Measurements from ENCODE around the gene DNAI1.

The DNAI1 gene

DNA sequence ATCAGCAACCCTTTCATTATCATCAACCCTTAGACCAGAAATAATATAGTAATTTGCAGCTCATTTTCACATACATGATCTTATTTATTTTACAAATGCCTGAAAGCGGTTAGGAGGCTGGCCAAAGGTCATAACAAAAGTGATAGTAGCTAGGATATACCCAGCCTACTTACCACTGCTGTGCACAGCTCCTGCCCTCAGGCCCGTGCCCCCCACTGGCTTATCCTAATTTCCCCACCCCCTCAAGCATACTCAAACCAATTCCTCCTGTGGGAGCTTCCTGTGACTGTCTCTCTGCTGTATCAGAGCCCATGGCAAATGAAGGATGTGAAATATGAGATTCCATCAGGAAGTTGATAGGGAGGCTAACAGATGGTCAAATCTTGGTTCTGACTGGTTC, 15.1 kb upstream of the DNAI1 start:
- TF ChIP-seq, protein P1, sequence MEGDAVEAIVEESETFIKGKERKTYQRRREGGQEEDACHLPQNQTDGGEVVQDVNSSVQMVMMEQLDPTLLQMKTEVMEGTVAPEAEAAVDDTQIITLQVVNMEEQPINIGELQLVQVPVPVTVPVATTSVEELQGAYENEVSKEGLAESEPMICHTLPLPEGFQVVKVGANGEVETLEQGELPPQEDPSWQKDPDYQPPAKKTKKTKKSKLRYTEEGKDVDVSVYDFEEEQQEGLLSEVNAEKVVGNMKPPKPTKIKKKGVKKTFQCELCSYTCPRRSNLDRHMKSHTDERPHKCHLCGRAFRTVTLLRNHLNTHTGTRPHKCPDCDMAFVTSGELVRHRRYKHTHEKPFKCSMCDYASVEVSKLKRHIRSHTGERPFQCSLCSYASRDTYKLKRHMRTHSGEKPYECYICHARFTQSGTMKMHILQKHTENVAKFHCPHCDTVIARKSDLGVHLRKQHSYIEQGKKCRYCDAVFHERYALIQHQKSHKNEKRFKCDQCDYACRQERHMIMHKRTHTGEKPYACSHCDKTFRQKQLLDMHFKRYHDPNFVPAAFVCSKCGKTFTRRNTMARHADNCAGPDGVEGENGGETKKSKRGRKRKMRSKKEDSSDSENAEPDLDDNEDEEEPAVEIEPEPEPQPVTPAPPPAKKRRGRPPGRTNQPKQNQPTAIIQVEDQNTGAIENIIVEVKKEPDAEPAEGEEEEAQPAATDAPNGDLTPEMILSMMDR (IDR thresholded peaks at IDR 0.05): no peak

DNA sequence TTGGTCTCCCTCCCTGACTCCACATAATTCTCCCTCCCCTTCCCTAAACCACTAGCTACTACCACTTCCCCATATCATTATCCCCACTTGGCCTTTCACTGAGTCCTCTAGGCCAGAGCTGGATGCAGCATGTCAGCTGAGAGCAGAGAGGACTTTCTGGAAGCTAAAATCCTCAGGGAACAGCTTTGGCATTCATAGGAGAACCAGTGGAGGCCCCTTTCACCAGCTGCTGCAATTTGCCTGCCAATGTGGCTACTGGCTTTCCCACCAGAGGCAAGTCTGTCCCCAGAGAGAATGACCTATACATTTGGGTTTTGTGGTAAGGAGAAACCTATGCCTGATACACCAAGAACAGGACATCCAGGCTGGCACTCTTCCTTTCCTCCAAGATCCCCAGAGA, 14.6 kb upstream of the DNAI1 start:
- TF ChIP-seq, protein P1 (IDR thresholded peaks at IDR 0.05): no peak

DNA sequence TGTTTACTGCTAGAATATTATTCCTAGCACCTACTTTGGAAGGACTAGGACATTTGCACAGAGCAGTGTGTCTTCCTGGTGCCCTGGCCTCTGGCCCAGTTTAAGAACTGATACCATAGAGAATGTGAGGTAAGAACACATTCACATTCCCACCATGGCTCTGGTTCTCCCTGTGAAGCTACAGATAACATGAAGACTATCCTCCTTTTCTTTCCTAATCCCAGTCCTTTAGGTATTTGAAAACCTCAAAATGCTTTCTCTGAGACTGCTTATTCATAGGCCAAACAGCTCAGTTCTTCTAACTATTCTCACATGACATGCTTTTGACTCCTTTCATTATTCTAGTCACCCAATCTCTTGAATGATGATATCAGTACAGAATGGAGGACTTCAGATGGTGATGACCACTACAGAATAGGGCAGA, 12.1 kb upstream of the DNAI1 start:
- TF ChIP-seq, protein P1 (IDR thresholded peaks at IDR 0.05): no peak

DNA sequence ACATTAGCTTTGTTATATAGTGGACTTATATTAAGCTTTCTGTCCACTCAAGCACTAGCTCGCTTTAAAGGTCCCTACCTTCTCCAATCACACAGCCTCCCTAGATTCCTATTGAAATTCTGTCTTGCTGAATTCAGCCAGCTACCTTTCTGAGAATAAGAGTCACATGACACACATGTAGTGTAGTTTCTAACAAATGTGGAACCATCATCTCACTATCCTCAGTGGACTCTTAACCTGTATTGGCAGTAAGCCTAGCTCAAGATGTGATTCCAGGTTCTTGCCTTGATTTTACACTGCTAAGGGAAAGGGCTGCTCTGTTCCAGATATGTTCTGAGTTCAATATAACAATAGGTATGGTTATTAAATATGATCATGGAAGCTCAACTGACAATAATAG, 11.7 kb upstream of the DNAI1 start:
- TF ChIP-seq, protein P1 (IDR thresholded peaks at IDR 0.05): no peak

DNA sequence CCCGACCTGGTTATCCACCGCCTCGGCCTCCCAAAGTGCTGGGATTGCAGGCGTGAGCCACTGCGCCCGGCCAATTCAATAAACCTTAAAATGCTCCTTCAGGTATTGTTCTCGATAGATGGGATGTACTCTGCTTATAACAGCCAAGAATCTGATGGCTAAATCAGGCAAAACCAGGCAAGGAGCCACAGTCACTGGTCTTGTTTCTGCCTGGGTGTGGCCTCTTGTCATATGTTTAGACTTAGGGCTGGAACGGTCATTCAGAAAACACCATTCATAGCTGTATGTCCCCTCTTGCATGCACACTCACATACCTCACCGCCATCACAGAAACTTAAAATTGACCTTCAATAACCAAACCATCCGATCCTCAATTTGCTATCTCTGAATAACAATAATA, 8.0 kb upstream of the DNAI1 start:
- TF ChIP-seq, protein P1 (IDR thresholded peaks at IDR 0.05): no peak

DNA sequence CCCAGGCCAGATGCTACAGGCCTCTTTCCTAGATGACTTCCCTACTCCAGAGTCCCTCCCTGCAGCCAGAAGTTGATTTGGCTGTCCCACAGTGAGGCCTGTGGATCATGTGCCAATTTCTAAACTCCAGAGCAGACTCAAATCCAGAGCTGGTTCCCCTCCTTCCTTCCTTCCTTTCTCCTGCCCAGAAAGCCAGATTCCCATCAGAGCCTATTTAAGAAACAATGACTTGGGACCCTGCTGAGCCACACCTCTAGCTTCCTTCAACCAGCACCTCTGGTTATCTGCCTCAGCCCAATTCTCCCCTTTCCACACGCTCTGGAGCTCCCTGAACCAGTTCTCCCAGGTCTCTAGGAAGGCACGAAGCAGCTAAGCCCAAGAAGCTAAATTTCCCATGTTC, 7.5 kb upstream of the DNAI1 start:
- TF ChIP-seq, protein P1 (IDR thresholded peaks at IDR 0.05): no peak

DNA sequence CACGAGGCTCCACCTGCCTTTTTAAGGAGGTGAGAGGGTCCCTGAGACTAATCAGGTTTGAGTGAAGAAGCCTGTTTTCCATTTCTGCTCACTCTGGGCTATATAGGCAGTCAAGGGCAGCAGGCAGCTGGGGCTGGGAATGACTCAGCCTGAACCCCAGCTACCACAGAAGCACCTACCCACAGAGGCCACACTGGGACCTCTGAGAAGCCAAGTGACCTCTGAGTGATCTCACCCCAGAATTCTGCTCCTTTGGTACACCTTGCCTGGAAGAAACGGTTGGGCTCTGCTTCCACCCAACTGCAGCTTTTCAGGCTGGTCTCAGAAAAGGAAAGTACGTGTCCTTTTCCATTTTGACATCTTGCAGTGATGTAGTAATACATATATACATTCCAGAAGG, 7.1 kb upstream of the DNAI1 start:
- TF ChIP-seq, protein P1 (IDR thresholded peaks at IDR 0.05): no peak

DNA sequence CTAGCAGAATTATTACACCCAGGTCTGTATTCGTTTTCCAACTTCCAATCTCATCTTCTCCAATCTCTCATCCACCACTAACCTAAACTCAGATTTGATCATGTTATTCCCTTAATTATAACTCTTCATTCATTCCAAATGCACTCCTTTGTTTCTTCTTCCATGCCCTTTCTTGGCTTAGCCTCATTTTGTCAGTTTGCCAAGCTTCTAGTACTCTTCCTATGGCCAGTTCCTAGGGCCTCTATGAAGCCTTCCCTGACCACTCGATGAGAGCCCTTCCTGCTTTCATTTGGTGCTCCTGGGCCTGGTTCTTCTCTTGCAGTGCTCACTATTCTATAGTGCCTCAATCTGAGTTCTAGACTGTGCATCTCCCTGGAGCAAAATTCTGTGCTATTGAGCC, 6.0 kb upstream of the DNAI1 start:
- TF ChIP-seq, protein P1 (IDR thresholded peaks at IDR 0.05): no peak

All from LNCAP (cell line).